Sigmoid colon (tissue), 7 donors: ENCODE results near the gene RBBP8. TPM values are rescaled to one million over a fixed set of nuclear protein-coding genes. Genes with fewer than 3 reads are reported as not detected.

Source experiments
- DNase-seq: peaks from one replicate; pipeline ENCODE4 v3.0.0-alpha.2; 2019
- H3K27ac ChIP-seq, 4 donors: fragments of 200-600 bp; sonication (generic); one replicate each; pipeline ENCODE4 v1.5.1; 2016 to 2019; ENCODE audit warnings: mild to moderate bottlenecking in 1 of 4
- H3K27me3 ChIP-seq, 3 donors: fragments of 200-600 bp; sonication (generic); one replicate each; pipeline ENCODE4 v1.5.1; 2019; ENCODE audit warnings: mild to moderate bottlenecking in 1 of 3
- H3K36me3 ChIP-seq, 4 donors: fragments of 200-600 bp; sonication (generic); one replicate each; pipeline ENCODE4 v1.5.1; 2016 to 2019
- H3K4me1 ChIP-seq, 4 donors: fragments of 200-600 bp; sonication (generic); one replicate each; pipeline ENCODE4 v1.5.1; 2017 to 2019
- H3K4me3 ChIP-seq, 4 donors: fragments of 200-600 bp; sonication (generic); one replicate each; pipeline ENCODE4 v1.5.1; 2017 to 2019; ENCODE audit warnings: mild to moderate bottlenecking in 2 of 4, moderate library complexity in 1 of 4
- H3K9me3 ChIP-seq, 4 donors: fragments of 200-600 bp in 3 of 4; sonication (generic) in 3 of 4; one replicate each; pipeline versions ENCODE4 v1.5.1 to v1.6.1; 2013 to 2019
- EP300 ChIP-seq, 4 donors: sonication (generic); formaldehyde crosslinking; IDR thresholded peaks; one replicate each; pipeline ENCODE4 v1.6.1; 2017; ENCODE audit warnings: antibody characterized with exemption in 4 of 4
- POLR2A ChIP-seq, 2 donors: fragments of 450-650 bp; IDR thresholded peaks; one replicate each; pipeline ENCODE4 v1.6.1; 2016; ENCODE audit warnings: antibody characterized with exemption in 2 of 2, mild to moderate bottlenecking in 2 of 2, moderate library complexity in 2 of 2
- POLR2AphosphoS5 ChIP-seq, 4 donors: sonication (generic); formaldehyde crosslinking; IDR thresholded peaks; one replicate each; pipeline ENCODE4 v1.6.1; 2017; ENCODE audit warnings: antibody characterized with exemption in 4 of 4
- WGBS, 2 donors: extraction: QIAGEN DNeasy Blood & Tissue Kit; methylation state at CpG; one replicate each; pipeline ENCODE4 v1.1.7; 2013; 5-methylcytosine and 5-hydroxymethylcytosine counted together
- intact Hi-C: fragments of 100-400 bp; cut with DNase I; formaldehyde crosslinking; loops from one replicate; pipeline ENCODE4 v1.15.1; 2023
- polyA plus RNA-seq, 3 donors: library from polyadenylated mRNA; stranded (reverse); fragments of 200-250 nt; gene quantifications; one replicate each; pipeline ENCODE4 v1.2.3, GENCODE V29; 2013
- total RNA-seq, 4 donors: library from RNA; depleted of rRNA; stranded (reverse); fragments of >200 nt; gene quantifications; one replicate each; pipeline ENCODE4 v1.1.0, GENCODE V29; 2016
- TF ChIP-seq, protein P1 (sequence below), 4 experiments: fragments of 450-650 bp in 3 of 4; fragments of 200-600 bp in 1 of 4; IDR thresholded peaks; one replicate each; pipeline ENCODE4 v1.5.1; 2016 to 2019; ENCODE audit warnings: antibody characterized with exemption in 4 of 4, mild to moderate bottlenecking in 3 of 4, moderate library complexity in 2 of 4
- donor health status: healthy with polysubstance abuse.
- donor health status: Bipolar disorder and iron deficiency.
- donor health status: healthy.

RBBP8 gene
- total and polyA plus RNA-seq, 7 donors = 10.3 to 30.7 (median 22.7) TPM

- H3K27ac ChIP-seq = no peak overlapping the region
- WGBS, 2 donors = 18 to 66% methylated on average over 3 of the region's 3 CpGs
- H3K27me3 ChIP-seq = no peaks in the 10 kb centered on the region
- intact Hi-C loops = no loop called here
- DNase-seq = no peak
- no peak for TF ChIP-seq POLR2A (IDR thresholded peaks at IDR 0.05)
- no peak for TF ChIP-seq EP300 (IDR thresholded peaks at IDR 0.05)
- no peak for TF ChIP-seq POLR2AphosphoS5 (IDR thresholded peaks at IDR 0.05)
- TF ChIP-seq, protein P1, sequence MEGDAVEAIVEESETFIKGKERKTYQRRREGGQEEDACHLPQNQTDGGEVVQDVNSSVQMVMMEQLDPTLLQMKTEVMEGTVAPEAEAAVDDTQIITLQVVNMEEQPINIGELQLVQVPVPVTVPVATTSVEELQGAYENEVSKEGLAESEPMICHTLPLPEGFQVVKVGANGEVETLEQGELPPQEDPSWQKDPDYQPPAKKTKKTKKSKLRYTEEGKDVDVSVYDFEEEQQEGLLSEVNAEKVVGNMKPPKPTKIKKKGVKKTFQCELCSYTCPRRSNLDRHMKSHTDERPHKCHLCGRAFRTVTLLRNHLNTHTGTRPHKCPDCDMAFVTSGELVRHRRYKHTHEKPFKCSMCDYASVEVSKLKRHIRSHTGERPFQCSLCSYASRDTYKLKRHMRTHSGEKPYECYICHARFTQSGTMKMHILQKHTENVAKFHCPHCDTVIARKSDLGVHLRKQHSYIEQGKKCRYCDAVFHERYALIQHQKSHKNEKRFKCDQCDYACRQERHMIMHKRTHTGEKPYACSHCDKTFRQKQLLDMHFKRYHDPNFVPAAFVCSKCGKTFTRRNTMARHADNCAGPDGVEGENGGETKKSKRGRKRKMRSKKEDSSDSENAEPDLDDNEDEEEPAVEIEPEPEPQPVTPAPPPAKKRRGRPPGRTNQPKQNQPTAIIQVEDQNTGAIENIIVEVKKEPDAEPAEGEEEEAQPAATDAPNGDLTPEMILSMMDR (IDR thresholded peaks at IDR 0.05) = no peak
- H3K4me3 ChIP-seq = no peak overlapping the region
- H3K9me3 ChIP-seq = no peaks in the 10 kb centered on the region
- no peaks in the 10 kb centered on the region for H3K4me1 ChIP-seq
- H3K36me3 ChIP-seq = no peaks in the 10 kb centered on the region
Observed at GRCh38 chr18:22914633-22915032, 18.5 kb upstream of the RBBP8 start.

GRCh38 chr18:22915337-22915736, 17.8 kb upstream of the RBBP8 start:
- intact Hi-C loops = no loop called here
- no peaks in the 10 kb centered on the region for H3K36me3 ChIP-seq
- H3K27me3 ChIP-seq = no peaks in the 10 kb centered on the region
- DNase-seq = no peak
- no peaks in the 10 kb centered on the region for H3K4me1 ChIP-seq
- TF ChIP-seq POLR2AphosphoS5 (IDR thresholded peaks at IDR 0.05) (no peak), EP300 (IDR thresholded peaks at IDR 0.05) (no peak), POLR2A (IDR thresholded peaks at IDR 0.05) (no peak)
- TF ChIP-seq, protein P1 (IDR thresholded peaks at IDR 0.05) = no peak
- no peak overlapping the region for H3K4me3 ChIP-seq
- H3K27ac ChIP-seq = no peak overlapping the region
- H3K9me3 ChIP-seq = no peaks in the 10 kb centered on the region

DNA sequence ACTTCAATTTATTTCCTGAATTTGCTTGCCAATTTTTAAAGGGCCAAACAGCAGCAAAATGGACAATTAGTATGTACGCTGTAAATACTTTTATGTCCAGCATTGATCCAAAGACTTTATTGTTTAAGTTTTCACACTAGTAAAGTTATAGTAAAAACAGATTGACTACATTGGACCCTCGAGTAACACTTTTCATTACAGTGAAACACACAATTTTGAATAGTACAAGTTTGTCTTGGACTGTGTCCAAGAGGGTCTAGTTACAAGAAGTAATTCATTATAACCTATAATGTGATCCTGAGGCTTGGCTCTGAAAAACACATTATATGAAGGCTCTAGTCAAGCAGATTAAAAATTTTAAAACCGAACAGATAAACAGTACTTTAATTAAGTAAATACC, 11.4 kb upstream of the RBBP8 start:
- 59 to 61% methylated on average over 3 of the region's 3 CpGs for WGBS, 2 donors
- intact Hi-C loops = no loop called here
- H3K36me3 ChIP-seq = no peaks in the 10 kb centered on the region
- H3K27ac ChIP-seq = no peak overlapping the region
- DNase-seq = no peak
- no peaks in the 10 kb centered on the region for H3K9me3 ChIP-seq
- no peaks in the 10 kb centered on the region for H3K4me1 ChIP-seq
- no peak for TF ChIP-seq POLR2A (IDR thresholded peaks at IDR 0.05)
- TF ChIP-seq, protein P1 (IDR thresholded peaks at IDR 0.05) = no peak
- TF ChIP-seq POLR2AphosphoS5 (IDR thresholded peaks at IDR 0.05) = no peak
- no peak for TF ChIP-seq EP300 (IDR thresholded peaks at IDR 0.05)
- no peak overlapping the region for H3K4me3 ChIP-seq
- H3K27me3 ChIP-seq = no peaks in the 10 kb centered on the region

- no peaks in the 10 kb centered on the region for H3K9me3 ChIP-seq
- no peaks in the 10 kb centered on the region for H3K36me3 ChIP-seq
- H3K4me3 ChIP-seq = no peak overlapping the region
- no peaks in the 10 kb centered on the region for H3K4me1 ChIP-seq
- H3K27ac ChIP-seq = no peak overlapping the region
- DNase-seq = no peak
- intact Hi-C loops = no loop called here
- 88 to 94% methylated on average over 2 of the region's 2 CpGs for WGBS, 2 donors
- TF ChIP-seq POLR2A (IDR thresholded peaks at IDR 0.05) (no peak), POLR2AphosphoS5 (IDR thresholded peaks at IDR 0.05) (no peak), EP300 (IDR thresholded peaks at IDR 0.05) (no peak)
- TF ChIP-seq, protein P1 (IDR thresholded peaks at IDR 0.05) = no peak
- no peaks in the 10 kb centered on the region for H3K27me3 ChIP-seq
Observed at GRCh38 chr18:22924589-22924988, 8.5 kb upstream of the RBBP8 start.

DNA sequence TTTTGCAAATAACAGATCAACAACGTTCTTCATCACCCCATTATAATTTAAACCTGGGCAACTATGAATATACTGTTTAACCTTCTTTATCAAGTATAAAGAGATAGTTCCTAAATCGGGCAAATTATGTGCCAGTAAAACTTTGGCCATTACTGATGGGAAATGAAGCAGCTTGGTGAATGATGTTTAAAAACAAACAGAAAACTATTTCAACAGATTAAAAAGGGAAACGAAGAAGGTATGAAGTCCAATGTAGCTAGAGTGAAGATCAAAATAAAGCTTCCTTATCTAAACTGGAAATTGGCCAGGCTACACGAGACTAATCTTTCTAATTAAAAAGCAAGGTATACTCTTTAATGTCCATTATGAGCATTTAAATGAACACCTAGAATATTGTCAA, 6.7 kb upstream of the RBBP8 start:
- TF ChIP-seq, protein P1 (IDR thresholded peaks at IDR 0.05) = no peak
- no peak for TF ChIP-seq EP300 (IDR thresholded peaks at IDR 0.05)
- DNase-seq = no peak
- H3K4me3 ChIP-seq = no peak overlapping the region
- WGBS, 2 donors = 51 to 78% methylated on average over 4 of the region's 4 CpGs
- H3K36me3 ChIP-seq = no peaks in the 10 kb centered on the region
- no peaks in the 10 kb centered on the region for H3K9me3 ChIP-seq
- no peak overlapping the region for H3K27ac ChIP-seq
- no peaks in the 10 kb centered on the region for H3K27me3 ChIP-seq
- H3K4me1 ChIP-seq = no peaks in the 10 kb centered on the region
- intact Hi-C loops = no loop called here
